ENCODE results near the gene MFSD2B. TPM values are rescaled to one million over a fixed set of nuclear protein-coding genes. Genes with fewer than 3 reads are reported as not detected.

The MFSD2B gene
- total and polyA plus RNA-seq, 10 of the 15 experiments (the other 5 are each of a cell fraction or from before 2014, with no cell fraction given), result 0.07 to 0.51 (median 0.16) TPM; not detected in 4

- in situ Hi-C loops (cut with MboI), result no loop called here
- Histone ChIP-seq H4K20me1 (ENCODE audit: control insufficient read depth, insufficient read depth) (no peaks in the 10 kb centered on the region), H2AFZ (ENCODE audit: control insufficient read depth, low read depth, low read length) (no peak overlapping the region), H3K36me3 (ENCODE audit: control insufficient read depth in 2 of 2, insufficient read depth in 2 of 2, low read length in 1 of 2) (peaks cover 0 to 8% of the 10 kb centered on the region in 2 experiments; a peak in 3 of 4 replicates), H3K79me2 (ENCODE audit: control insufficient read depth, insufficient read depth, low read length) (no peaks in the 10 kb centered on the region), H3K27me3 (replicated peaks in 1 of 2; ENCODE audit: control insufficient read depth in 2 of 2, insufficient read depth in 2 of 2, low read length in 1 of 2) (no peaks in the 10 kb centered on the region), H3K9ac (ENCODE audit: control insufficient read depth, insufficient read depth, low read length) (no peak overlapping the region), H3K27ac (ENCODE audit: control insufficient read depth, insufficient read depth) (no peak overlapping the region), H3K4me2 (ENCODE audit: control insufficient read depth, insufficient read depth) (no peak overlapping the region), H3K4me3 (no peak overlapping the region), H3K4me1 (ENCODE audit: control insufficient read depth, insufficient read depth, low read length) (no peaks in the 10 kb centered on the region), H3K9me3 (replicated peaks; ENCODE audit: control insufficient read depth, insufficient read depth, low read length) (no peaks in the 10 kb centered on the region)
- BruUV-seq (replicated peaks), result no TSS peak
- ChIA-PET CTCF (no interaction called here), POLR2A (no interaction called here), RAD21 (ENCODE audit: unreplicated experiment) (no interaction called here), SMC1A (ENCODE audit: uncharacterized antibody, unreplicated experiment) (no interaction called here)
- ATAC-seq (no peak), FAIRE-seq (no peak), DNase-seq (ENCODE audit: low read depth, low spot score) (no peak)
- no peak for TF ChIP-seq ZNF217 (IDR thresholded peaks at IDR 0.05)
- TF ChIP-seq, protein P1, sequence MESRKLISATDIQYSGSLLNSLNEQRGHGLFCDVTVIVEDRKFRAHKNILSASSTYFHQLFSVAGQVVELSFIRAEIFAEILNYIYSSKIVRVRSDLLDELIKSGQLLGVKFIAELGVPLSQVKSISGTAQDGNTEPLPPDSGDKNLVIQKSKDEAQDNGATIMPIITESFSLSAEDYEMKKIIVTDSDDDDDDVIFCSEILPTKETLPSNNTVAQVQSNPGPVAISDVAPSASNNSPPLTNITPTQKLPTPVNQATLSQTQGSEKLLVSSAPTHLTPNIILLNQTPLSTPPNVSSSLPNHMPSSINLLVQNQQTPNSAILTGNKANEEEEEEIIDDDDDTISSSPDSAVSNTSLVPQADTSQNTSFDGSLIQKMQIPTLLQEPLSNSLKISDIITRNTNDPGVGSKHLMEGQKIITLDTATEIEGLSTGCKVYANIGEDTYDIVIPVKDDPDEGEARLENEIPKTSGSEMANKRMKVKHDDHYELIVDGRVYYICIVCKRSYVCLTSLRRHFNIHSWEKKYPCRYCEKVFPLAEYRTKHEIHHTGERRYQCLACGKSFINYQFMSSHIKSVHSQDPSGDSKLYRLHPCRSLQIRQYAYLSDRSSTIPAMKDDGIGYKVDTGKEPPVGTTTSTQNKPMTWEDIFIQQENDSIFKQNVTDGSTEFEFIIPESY (IDR thresholded peaks at IDR 0.05), result no peak
- TF ChIP-seq MTA3 (IDR thresholded peaks at IDR 0.05; ENCODE audit: borderline replicate concordance, low read length), result no peak
- WGBS (ENCODE audit: insufficient coverage, insufficient replicate concordance, low lambda C conversion rate, missing lambda C conversion rate), result 96% methylated on average over 8 of the region's 12 CpGs
- intact Hi-C loops (cut with micrococcal nuclease; ENCODE audit: unreplicated experiment), result no loop called here
These were observed 14.1 kb downstream of the MFSD2B start for GRCh38 chr2:24024018-24024417.

DNA sequence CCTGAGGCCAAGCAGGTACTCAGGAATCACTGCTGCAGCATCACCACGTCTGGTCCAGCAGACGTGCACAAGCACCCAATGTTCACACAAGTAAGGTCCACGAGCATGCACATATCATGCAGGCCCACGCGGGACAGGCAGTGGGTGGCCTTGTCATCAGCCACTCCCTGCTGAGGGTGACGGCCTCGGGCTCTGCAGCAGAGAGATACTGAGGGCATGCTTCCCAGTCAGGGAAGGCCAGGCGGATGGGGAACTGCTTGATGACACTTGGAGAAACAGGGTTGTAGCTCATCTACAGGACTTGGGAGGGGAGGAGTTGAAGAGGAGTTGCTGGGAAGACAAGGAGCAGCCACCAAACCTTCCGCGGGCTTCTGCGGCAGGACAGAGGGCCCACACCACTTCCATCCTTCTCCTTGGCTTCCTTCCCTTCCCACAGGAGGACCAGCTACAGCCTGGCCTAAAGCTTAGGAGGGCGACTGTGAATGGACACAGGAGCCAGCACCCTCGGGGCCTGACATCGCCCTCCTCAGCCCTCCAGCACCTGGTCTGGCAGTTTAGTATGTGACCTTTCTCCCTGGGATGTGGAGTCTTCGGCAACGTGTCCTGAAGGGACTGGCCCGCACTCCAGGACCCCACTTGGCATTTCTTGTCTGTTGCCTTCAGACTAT, 15.2 kb downstream of the MFSD2B start:
- no peak for DNase-seq (ENCODE audit: low read depth, low spot score)
- ChIA-PET CTCF (interaction anchor here (1.0 to 1.4 kb wide), 2 partner anchors 9 to 98 kb away, joined by 3 read pairs; no protein-coding TSS in a partner anchor), SMC1A (ENCODE audit: uncharacterized antibody, unreplicated experiment) (no interaction called here), RAD21 (ENCODE audit: unreplicated experiment) (no interaction called here), POLR2A (no interaction called here)
- Histone ChIP-seq H3K4me1 (ENCODE audit: control insufficient read depth, insufficient read depth, low read length) (no peaks in the 10 kb centered on the region), H3K27me3 (replicated peaks in 1 of 2; ENCODE audit: control insufficient read depth in 2 of 2, insufficient read depth in 2 of 2, low read length in 1 of 2) (no peaks in the 10 kb centered on the region), H4K20me1 (ENCODE audit: control insufficient read depth, insufficient read depth) (no peaks in the 10 kb centered on the region), H3K4me2 (ENCODE audit: control insufficient read depth, insufficient read depth) (no peak overlapping the region), H3K79me2 (ENCODE audit: control insufficient read depth, insufficient read depth, low read length) (no peaks in the 10 kb centered on the region), H3K36me3 (ENCODE audit: control insufficient read depth in 2 of 2, insufficient read depth in 2 of 2, low read length in 1 of 2) (peaks cover 0 to 8% of the 10 kb centered on the region in 2 experiments; a peak in 3 of 4 replicates), H3K4me3 (no peak overlapping the region), H3K9ac (ENCODE audit: control insufficient read depth, insufficient read depth, low read length) (no peak overlapping the region), H2AFZ (ENCODE audit: control insufficient read depth, low read depth, low read length) (no peak overlapping the region), H3K9me3 (replicated peaks; ENCODE audit: control insufficient read depth, insufficient read depth, low read length) (no peaks in the 10 kb centered on the region), H3K27ac (ENCODE audit: control insufficient read depth, insufficient read depth) (no peak overlapping the region)
- no peak for ATAC-seq
- in situ Hi-C loops (cut with MboI), result no loop called here
- TF ChIP-seq NFIC (IDR thresholded peaks at IDR 0.05; ENCODE audit: low read depth, low read length) (no peak), EZH2 (IDR thresholded peaks at IDR 0.05; ENCODE audit: borderline replicate concordance, control insufficient read depth, low read depth, low read length) (no peak), BCL11A (IDR thresholded peaks at IDR 0.05; ENCODE audit: low read depth, low read length) (no peak), PAX8 (IDR thresholded peaks at IDR 0.05) (no peak), CHD1 (IDR thresholded peaks at IDR 0.05; ENCODE audit: low read depth, low read length) (no peak), ZNF384 (IDR thresholded peaks at IDR 0.05; ENCODE audit: borderline replicate concordance, low read depth, low read length) (no peak), MTA2 (IDR thresholded peaks at IDR 0.05; ENCODE audit: low read depth) (no peak)
- TF ChIP-seq, protein P2, sequence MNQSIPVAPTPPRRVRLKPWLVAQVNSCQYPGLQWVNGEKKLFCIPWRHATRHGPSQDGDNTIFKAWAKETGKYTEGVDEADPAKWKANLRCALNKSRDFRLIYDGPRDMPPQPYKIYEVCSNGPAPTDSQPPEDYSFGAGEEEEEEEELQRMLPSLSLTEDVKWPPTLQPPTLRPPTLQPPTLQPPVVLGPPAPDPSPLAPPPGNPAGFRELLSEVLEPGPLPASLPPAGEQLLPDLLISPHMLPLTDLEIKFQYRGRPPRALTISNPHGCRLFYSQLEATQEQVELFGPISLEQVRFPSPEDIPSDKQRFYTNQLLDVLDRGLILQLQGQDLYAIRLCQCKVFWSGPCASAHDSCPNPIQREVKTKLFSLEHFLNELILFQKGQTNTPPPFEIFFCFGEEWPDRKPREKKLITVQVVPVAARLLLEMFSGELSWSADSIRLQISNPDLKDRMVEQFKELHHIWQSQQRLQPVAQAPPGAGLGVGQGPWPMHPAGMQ (IDR thresholded peaks at IDR 0.05; ENCODE audit: borderline replicate concordance), result no peak
- intact Hi-C loops (cut with micrococcal nuclease; ENCODE audit: unreplicated experiment), result no loop called here
- no peak for FAIRE-seq
- 87% methylated on average over 17 of the region's 17 CpGs for WGBS (ENCODE audit: insufficient coverage, insufficient replicate concordance, low lambda C conversion rate, missing lambda C conversion rate)
- no TSS peak for BruUV-seq (replicated peaks)
